ENCODE data around the gene ACOT12.

GRCh38 chr5:81300921-81301270 lies 93.0 kb downstream of the ACOT12 start:
- TF ChIP-seq CTCF (IDR thresholded peaks at IDR 0.05) (no peak), POLR2A (IDR thresholded peaks at IDR 0.05) (no peak)
